ENCODE data around the gene MED14. TPM values are rescaled to one million over a fixed set of nuclear protein-coding genes. Genes with fewer than 3 reads are reported as not detected.
A peak's percentile ranks its signal among the peaks of the same experiment; 100 is the strongest.

Gene MED14
- total and polyA plus RNA-seq, 2 of the 13 experiments (the other 11 are each of a cell fraction or from before 2014, with no cell fraction given): 10.2 to 16.3 TPM

DNA sequence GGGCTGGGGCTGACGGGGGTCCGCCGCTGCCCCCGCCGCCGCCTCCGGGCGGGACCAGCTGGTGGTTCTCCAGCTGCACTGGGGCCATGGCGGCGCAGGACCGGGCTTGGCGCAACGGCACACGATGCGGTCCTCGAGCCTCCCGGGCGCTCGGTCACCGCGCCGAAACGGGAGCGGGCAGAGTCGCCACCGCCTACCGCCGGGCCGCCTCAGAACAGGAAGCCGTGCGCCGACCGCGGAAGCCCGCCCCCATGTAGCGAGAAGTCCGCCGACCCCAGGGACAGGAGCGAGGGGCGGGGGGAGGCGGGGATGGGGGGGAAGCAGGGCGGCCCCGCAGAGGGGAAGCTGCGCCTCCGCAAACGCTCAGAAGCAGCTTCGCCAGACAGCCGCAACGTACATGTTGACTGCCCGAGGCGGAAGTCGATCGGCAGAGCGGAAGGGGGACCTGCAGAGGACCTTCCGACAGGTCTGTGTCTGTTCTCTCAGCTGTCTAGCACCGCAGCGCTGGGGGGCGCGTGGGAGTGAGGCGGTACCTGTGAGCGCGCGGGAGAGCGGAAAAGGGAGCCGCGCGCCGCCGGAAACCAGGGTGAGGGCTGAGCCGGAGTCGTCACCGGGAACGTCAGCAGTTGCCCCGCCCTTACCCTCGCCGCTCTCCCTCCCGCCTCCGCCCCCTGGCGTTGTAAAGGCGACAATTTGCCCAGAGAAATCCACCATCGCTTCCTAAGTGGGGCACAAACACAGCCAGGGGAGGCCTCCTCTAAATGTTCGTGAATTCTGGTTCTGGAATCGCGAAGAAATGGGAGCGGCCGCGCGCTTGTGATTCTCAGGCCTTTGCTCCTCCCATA lies at the start of gene MED14 (continued):
- TF ChIP-seq HDAC6 (IDR thresholded peaks at IDR 0.05; ENCODE audit: low read depth, low read length): no peak
- no peak for TF ChIP-seq ZSCAN29 (CRISPR knock-in tag; conservative IDR thresholded peaks at IDR 0.05)
- TF ChIP-seq RFX3 (CRISPR knock-in tag; IDR thresholded peaks at IDR 0.05): no peak
- no peak for TF ChIP-seq DZIP1 (CRISPR knock-in tag; IDR thresholded peaks at IDR 0.05)
- no peak for TF ChIP-seq ZFP82 (CRISPR knock-in tag; IDR thresholded peaks at IDR 0.05; ENCODE audit: borderline replicate concordance)
- TF ChIP-seq ZSCAN31 (CRISPR knock-in tag; IDR thresholded peaks at IDR 0.05; ENCODE audit: low read depth): no peak
- TF ChIP-seq NR2F6 (IDR thresholded peaks at IDR 0.05): no peak
- no peak for TF ChIP-seq NR2F6 (CRISPR knock-in tag; IDR thresholded peaks at IDR 0.05)
- peak; percentile 41 for TF ChIP-seq AGO2 (optimal IDR thresholded peaks at IDR 0.05; ENCODE audit: low read depth, low read length)
- no peak for TF ChIP-seq MIER2 (CRISPR knock-in tag; IDR thresholded peaks at IDR 0.05)
- 0 out of 2 replicates have a peak, but pooled peaks have one; percentile 23 for TF ChIP-seq TBX2 (CRISPR knock-in tag; IDR thresholded peaks at IDR 0.05; ENCODE audit: borderline replicate concordance)
- no peak for TF ChIP-seq SRSF1 (optimal IDR thresholded peaks at IDR 0.05; ENCODE audit: low read depth, low read length)
- TF ChIP-seq ZNF883 (CRISPR knock-in tag; IDR thresholded peaks at IDR 0.05; ENCODE audit: not compliant biosample characterization): peak; percentile 19
- TF ChIP-seq HOXA9 (CRISPR knock-in tag; IDR thresholded peaks at IDR 0.05; ENCODE audit: borderline replicate concordance): no peak
- no peak for TF ChIP-seq FOXM1 (CRISPR knock-in tag; IDR thresholded peaks at IDR 0.05)
- TF ChIP-seq ZNF350 (CRISPR knock-in tag; IDR thresholded peaks at IDR 0.05; ENCODE audit: borderline replicate concordance, low read depth): no peak; the same call in 1 of the 2 replicates
- TF ChIP-seq, protein P1, sequence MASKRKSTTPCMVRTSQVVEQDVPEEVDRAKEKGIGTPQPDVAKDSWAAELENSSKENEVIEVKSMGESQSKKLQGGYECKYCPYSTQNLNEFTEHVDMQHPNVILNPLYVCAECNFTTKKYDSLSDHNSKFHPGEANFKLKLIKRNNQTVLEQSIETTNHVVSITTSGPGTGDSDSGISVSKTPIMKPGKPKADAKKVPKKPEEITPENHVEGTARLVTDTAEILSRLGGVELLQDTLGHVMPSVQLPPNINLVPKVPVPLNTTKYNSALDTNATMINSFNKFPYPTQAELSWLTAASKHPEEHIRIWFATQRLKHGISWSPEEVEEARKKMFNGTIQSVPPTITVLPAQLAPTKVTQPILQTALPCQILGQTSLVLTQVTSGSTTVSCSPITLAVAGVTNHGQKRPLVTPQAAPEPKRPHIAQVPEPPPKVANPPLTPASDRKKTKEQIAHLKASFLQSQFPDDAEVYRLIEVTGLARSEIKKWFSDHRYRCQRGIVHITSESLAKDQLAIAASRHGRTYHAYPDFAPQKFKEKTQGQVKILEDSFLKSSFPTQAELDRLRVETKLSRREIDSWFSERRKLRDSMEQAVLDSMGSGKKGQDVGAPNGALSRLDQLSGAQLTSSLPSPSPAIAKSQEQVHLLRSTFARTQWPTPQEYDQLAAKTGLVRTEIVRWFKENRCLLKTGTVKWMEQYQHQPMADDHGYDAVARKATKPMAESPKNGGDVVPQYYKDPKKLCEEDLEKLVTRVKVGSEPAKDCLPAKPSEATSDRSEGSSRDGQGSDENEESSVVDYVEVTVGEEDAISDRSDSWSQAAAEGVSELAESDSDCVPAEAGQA (IDR thresholded peaks at IDR 0.05; ENCODE audit: low read depth): peak; percentile 43; the same call in 1 of the 2 replicates
- TF ChIP-seq, protein P1 (CRISPR knock-in tag; IDR thresholded peaks at IDR 0.05; ENCODE audit: borderline replicate concordance): no peak
- TF ChIP-seq SNRNP70 (IDR thresholded peaks at IDR 0.05; ENCODE audit: low read depth, low read length): no peak
- TF ChIP-seq ZNF230 (CRISPR knock-in tag; IDR thresholded peaks at IDR 0.05): no peak
- TF ChIP-seq ZNF333 (CRISPR knock-in tag; IDR thresholded peaks at IDR 0.05; ENCODE audit: borderline replicate concordance): no peak
- peak; percentile 27 for TF ChIP-seq YEATS4 (CRISPR knock-in tag; IDR thresholded peaks at IDR 0.05; ENCODE audit: borderline replicate concordance)

All from HepG2 (cell line).